Lower leg skin (tissue), 4 donors: Measurements from ENCODE around the gene DCAF7. TPM values are rescaled to one million over a fixed set of nuclear protein-coding genes. Genes with fewer than 3 reads are reported as not detected.

Source experiments
- DNase-seq, 2 donors: peaks; one replicate each; pipeline ENCODE4 v3.0.0-alpha.2; 2019; ENCODE audit warnings: low spot score in 2 of 2
- H3K4me3 ChIP-seq: fragments of 200-600 bp; sonication (generic); 2 replicates; pipeline ENCODE4 v1.5.1; 2017; ENCODE audit warnings: mild to moderate bottlenecking, low read depth; ENCODE audit not compliant: poor library complexity, severe bottlenecking
- POLR2A ChIP-seq, 2 donors: fragments of 450-650 bp; IDR thresholded peaks; one replicate each; pipeline ENCODE4 v1.6.1; 2016 to 2017; ENCODE audit warnings: antibody characterized with exemption in 2 of 2, mild to moderate bottlenecking in 1 of 2, moderate library complexity in 1 of 2
- WGBS, 2 donors: methylation state at CpG; one replicate each; pipeline ENCODE4 v1.1.5; 2018; 5-methylcytosine and 5-hydroxymethylcytosine counted together
- intact Hi-C: fragments of 100-400 bp; cut with DNase I; formaldehyde crosslinking; loops from one replicate; pipeline ENCODE4 v1.15.0; 2023; ENCODE audit warnings: low total_unique reads
- total RNA-seq, 4 donors: library from RNA; depleted of rRNA; stranded (reverse); fragments of >200 nt; gene quantifications; one replicate each; pipeline ENCODE4 v1.1.0, GENCODE V29; 2016
- TF ChIP-seq, protein P1 (sequence below), 3 donors: fragments of 450-650 bp; IDR thresholded peaks; one replicate each; pipeline ENCODE4 v1.5.1; 2016; ENCODE audit warnings: antibody characterized with exemption in 3 of 3, mild to moderate bottlenecking in 3 of 3, moderate library complexity in 2 of 3

The DCAF7 gene
- total RNA-seq, 4 donors from 2014 or later: 23.8 to 33.0 (median 25.4) TPM

DNA sequence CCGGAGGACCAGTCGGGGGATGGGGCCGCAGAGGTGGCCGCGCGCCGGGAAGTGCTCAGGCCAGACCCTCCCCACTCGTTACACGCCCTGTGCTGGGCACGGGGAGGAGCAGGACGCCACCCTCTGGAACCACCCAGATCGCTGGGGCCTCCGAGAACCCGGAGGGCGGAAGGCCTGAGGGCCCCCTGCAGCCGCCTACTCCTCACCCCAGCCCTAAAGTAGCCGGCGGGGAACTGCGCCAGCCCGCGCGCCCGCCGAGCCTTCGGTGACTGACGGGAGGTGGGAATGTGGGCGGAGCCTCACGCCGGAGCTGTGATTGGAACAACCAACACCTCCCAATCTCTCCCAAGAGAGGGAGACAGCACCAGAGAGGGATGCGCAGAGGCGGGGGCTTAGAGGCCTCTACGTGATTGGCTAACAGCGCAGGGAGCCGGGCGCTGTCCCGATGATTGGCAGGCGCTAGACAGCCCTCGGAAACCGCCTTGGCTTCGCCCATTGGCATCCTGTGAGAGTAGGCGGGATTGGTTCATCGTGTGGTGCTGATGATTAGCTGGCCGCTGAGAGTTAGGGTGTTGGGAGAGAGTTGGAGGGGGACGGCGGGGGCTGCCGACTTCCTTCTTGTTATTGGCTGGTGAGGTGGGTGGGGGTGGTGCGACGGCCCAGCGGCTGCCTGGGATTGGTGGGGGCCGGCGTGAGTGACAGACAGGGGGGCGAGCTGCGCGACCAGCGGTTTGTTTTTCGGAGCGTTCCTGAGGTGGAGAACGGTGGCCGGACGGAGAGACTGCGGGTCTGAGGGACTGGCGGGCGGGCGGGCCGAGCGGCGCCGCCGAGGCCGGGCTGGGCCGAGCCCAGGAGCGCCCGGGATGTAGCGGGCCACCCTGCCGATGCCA is 71.7 kb downstream of the DCAF7 start, which contains the start of gene MAP3K3:
Gene MAP3K3 (plus strand): TSS at position 734 of the 890 bp plus-strand sequence. CDS start 343 bp downstream, outside the sequence.
- peak; percentile 99 to 100 for DNase-seq
- intact Hi-C loops: no loop called here
- WGBS, 2 donors: 1% methylated on average over 26 to 44 of the region's 75 CpGs
- peak within 1 kb of the TSS; percentile 60 for H3K4me3 ChIP-seq
- TF ChIP-seq, protein P1, sequence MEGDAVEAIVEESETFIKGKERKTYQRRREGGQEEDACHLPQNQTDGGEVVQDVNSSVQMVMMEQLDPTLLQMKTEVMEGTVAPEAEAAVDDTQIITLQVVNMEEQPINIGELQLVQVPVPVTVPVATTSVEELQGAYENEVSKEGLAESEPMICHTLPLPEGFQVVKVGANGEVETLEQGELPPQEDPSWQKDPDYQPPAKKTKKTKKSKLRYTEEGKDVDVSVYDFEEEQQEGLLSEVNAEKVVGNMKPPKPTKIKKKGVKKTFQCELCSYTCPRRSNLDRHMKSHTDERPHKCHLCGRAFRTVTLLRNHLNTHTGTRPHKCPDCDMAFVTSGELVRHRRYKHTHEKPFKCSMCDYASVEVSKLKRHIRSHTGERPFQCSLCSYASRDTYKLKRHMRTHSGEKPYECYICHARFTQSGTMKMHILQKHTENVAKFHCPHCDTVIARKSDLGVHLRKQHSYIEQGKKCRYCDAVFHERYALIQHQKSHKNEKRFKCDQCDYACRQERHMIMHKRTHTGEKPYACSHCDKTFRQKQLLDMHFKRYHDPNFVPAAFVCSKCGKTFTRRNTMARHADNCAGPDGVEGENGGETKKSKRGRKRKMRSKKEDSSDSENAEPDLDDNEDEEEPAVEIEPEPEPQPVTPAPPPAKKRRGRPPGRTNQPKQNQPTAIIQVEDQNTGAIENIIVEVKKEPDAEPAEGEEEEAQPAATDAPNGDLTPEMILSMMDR (IDR thresholded peaks at IDR 0.05): no peak
- TF ChIP-seq POLR2A (IDR thresholded peaks at IDR 0.05): peak in 1 of 2 donors; percentile 6

DNA sequence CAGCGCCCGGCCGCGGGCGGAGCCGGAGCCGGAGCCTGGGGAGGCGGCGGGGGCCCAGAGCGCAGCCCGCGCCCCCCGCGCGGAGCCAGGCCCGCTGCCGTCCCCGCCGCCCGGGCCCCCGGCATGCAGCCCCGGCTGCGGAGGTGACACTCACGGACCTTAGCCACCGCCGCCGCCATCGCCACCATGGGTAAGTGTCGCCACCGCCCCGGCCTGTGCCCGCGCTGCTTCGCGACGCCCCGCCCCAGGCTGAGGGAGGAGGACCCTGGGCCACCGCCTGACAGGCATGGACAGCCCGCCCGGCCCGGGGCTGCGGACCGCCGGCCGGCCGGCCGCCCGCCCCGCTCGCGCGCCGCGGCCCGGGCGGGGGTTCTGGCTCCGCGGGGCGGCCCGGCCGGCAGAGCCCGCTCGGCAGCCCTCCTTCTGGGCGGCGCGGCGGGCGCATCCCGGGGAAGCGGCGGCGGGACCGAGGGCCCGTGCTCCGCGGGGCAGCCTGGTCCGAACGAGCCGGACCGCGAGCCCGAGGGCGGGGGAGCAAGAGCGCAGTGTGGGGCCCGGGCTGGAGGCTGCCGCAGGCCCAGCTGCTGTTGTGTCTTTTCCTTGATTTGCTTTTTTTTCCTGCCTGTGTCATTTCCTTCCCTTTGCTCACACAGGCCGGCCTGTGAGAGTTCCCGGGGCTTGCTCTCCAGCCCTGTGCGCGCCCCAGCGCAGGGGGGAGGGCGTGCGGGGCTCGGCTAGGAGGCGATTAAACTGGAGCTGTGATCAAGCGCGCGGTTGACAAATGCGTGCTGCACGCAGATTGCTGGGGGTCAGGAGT is 72.5 kb downstream of the DCAF7 start:
- intact Hi-C loops: no loop called here
- WGBS, 2 donors: 0% methylated on average over 24 to 47 of the region's 100 CpGs

DNA sequence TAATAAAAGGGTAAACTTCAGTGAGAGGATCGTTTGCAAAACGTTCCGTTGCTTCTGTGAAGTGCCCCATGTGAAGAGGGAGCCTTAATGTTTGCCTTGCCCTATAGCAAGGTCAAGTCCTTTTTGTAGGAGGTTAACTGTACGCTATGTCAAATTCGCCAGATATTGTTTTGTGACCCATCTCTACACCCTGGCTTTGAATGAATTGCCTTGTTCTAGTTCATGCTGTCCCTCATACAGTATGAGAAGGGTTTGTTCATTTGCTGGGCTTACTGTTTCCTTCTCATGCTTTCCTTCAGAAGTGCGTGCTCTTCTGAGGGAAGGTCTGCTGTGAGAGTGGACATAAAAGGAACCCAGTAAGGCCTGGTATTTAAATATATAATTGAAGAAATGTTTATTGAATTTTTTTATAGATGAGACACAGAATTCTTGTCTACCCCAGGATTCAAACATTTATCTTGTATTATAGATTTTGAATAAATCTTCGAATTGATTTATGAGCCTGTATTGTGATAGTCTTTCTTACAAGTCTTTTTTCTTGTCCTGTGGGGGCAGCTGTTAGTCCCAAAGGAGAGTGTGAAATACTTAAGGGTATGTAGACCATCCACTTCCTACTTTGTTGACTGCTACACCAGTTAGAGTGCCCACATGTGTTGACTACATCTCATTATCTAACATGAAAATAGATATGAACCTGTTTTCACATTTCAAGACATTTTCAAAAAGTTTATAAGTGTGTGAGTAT is 73.7 kb downstream of the DCAF7 start:
- H3K4me3 ChIP-seq: no peak overlapping the region
- 43 to 51% methylated on average over 7 of the region's 7 CpGs for WGBS, 2 donors
- TF ChIP-seq, protein P1 (IDR thresholded peaks at IDR 0.05): no peak
- TF ChIP-seq POLR2A (IDR thresholded peaks at IDR 0.05): no peak
- intact Hi-C loops: no loop called here
- DNase-seq: no peak

More for the DNA sequence above, 72.5 kb downstream of the DCAF7 start:
- TF ChIP-seq, protein P1 (IDR thresholded peaks at IDR 0.05): no peak
- TF ChIP-seq POLR2A (IDR thresholded peaks at IDR 0.05): no peak
- peak overlapping the region; percentile 60 for H3K4me3 ChIP-seq
- peak; percentile 54 to 95 for DNase-seq

DNA sequence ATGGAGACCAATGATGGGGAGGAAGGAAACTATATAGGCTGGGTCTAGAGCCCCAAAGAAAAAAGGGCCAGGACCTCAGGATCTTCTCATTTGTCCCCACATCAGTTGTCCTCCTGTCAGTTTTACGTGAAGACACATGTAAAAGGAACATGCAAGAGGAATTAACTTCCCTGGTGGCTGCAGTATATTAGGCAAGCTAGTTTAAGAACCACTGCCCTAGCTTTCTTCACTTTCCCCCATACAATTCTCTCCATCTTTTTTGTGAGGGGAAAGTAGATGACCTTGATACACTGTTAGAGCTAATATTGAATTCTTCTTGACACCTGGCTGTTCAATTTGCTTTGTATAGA is 74.2 kb downstream of the DCAF7 start:
- no peak for DNase-seq
- intact Hi-C loops: no loop called here
- TF ChIP-seq, protein P1 (IDR thresholded peaks at IDR 0.05): no peak
- TF ChIP-seq POLR2A (IDR thresholded peaks at IDR 0.05): no peak
- 61 to 88% methylated on average over 1 of the region's 1 CpG for WGBS, 2 donors
- H3K4me3 ChIP-seq: no peak overlapping the region

DNA sequence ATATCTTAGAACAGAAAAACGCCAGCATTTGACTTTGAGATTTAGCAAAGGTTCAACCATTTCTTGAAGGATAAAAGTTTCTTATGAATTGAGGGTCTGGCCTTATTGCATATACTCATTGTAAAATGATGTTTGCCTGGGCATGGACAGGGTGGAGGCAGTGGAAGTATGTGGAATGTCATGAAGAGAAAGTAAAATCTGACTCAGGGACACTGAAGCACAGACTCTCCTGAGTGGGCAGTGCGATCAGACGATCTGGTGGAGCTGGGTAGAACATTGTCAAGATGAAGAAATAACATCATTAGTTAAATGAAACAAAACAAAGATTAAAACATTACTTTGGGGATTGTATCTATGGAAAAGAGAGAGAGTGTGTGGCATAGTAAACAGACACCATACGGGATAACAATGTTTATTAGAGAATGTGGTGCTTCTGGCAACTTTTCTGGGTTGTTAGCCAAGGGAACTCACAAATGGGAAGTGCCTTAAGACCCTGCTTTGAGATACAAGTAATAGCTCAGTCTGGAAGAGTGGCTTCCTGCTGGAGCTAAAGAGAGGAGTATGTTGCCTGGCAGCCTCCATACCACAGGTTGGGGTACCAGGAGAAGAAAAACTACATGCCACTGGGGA is 76.4 kb downstream of the DCAF7 start:
- no peak for DNase-seq
- intact Hi-C loops: no loop called here
- TF ChIP-seq, protein P1 (IDR thresholded peaks at IDR 0.05): no peak
- no peak for TF ChIP-seq POLR2A (IDR thresholded peaks at IDR 0.05)
- H3K4me3 ChIP-seq: no peak overlapping the region
- WGBS, 2 donors: 41 to 46% methylated on average over 4 of the region's 4 CpGs
